Upper lobe of left lung (tissue), 6 donors: Measurements from ENCODE around the gene COA8. TPM values are rescaled to one million over a fixed set of nuclear protein-coding genes. Genes with fewer than 3 reads are reported as not detected.

Experiments
- ATAC-seq, 2 donors: fragments of 200-7000 bp; cut with Tn5 transposase; one replicate each; pipeline ENCODE4 v1.9.1; 2022; ENCODE audit warnings: mild to moderate bottlenecking in 2 of 2, moderate library complexity in 2 of 2; ENCODE audit not compliant: low FRiP score in 2 of 2
- DNase-seq, 2 donors: peaks; one replicate each; pipeline ENCODE4 v3.0.0-alpha.2; 2019 to 2020
- H3K27ac ChIP-seq, 4 donors: fragments of 200-600 bp; sonication (generic); one replicate each; pipeline ENCODE4 v1.5.1; 2016 to 2019
- H3K27me3 ChIP-seq, 4 donors: fragments of 200-600 bp; sonication (generic); one replicate each; pipeline ENCODE4 v1.5.1; 2017 to 2019
- H3K36me3 ChIP-seq, 4 donors: fragments of 200-600 bp; sonication (generic); one replicate each; pipeline ENCODE4 v1.5.1; 2016 to 2019
- H3K4me1 ChIP-seq, 4 donors: fragments of 200-600 bp; sonication (generic); one replicate each; pipeline ENCODE4 v1.5.1; 2018 to 2019
- H3K4me3 ChIP-seq, 4 donors: fragments of 200-600 bp; sonication (generic); one replicate each; pipeline ENCODE4 v1.5.1; 2017 to 2019; ENCODE audit warnings: mild to moderate bottlenecking in 2 of 4, moderate library complexity in 1 of 4
- H3K9me3 ChIP-seq, 4 donors: fragments of 200-600 bp; sonication (generic); one replicate each; pipeline ENCODE4 v1.5.1; 2018 to 2019
- CTCF ChIP-seq, 6 experiments: fragments of 450-650 bp in 4 of 6; fragments of 200-600 bp in 2 of 6; sonication (generic) in 2 of 6; IDR thresholded peaks; one replicate each; pipeline ENCODE4 v1.5.1; 2016 to 2019; ENCODE audit warnings: antibody characterized with exemption in 6 of 6
- EP300 ChIP-seq, 4 donors: sonication (generic); formaldehyde crosslinking; IDR thresholded peaks; one replicate each; pipeline ENCODE4 v1.5.1; 2017; ENCODE audit warnings: antibody characterized with exemption in 4 of 4, control low read depth in 2 of 4
- POLR2A ChIP-seq, 4 donors: fragments of 450-650 bp; IDR thresholded peaks; one replicate each; pipeline ENCODE4 v1.5.1; 2016 to 2017; ENCODE audit warnings: antibody characterized with exemption in 4 of 4, mild to moderate bottlenecking in 2 of 4
- POLR2AphosphoS5 ChIP-seq, 2 donors: sonication (generic); formaldehyde crosslinking; IDR thresholded peaks; one replicate each; pipeline ENCODE4 v1.5.1; 2017; ENCODE audit warnings: antibody characterized with exemption in 2 of 2
- WGBS, 2 donors: methylation state at CpG; one replicate each; pipeline ENCODE4 v1.1.5; 2017 to 2018; 5-methylcytosine and 5-hydroxymethylcytosine counted together
- total RNA-seq, 6 donors: library from RNA; depleted of rRNA in 4 of 6; stranded (reverse); fragments of >200 nt in 4 of 6; gene quantifications; one replicate each; pipeline versions ENCODE4 v1.1.0 to v1.2.1, GENCODE V29; 2016 to 2021
- donor health status: DM: no; HTN: no; CAD: no; lungs with moderate emphysema.
- donor health status: DM: no; HTN: yes; CAD: no; lungs with severe emphysema.

COA8 gene
- total RNA-seq, 6 donors from 2014 or later, result 12.6 to 38.3 (median 28.6) TPM

GRCh38 chr14:103537175-103537990, 25.4 kb upstream of the COA8 start:
- ATAC-seq (no peak), DNase-seq (no peak)
- Histone ChIP-seq H3K36me3 (peaks cover 0 to 33% (median 16%) of the 10 kb centered on the region in 4 donors), H3K4me1 (peaks cover 24 to 36% (median 30%) of the 10 kb centered on the region in 4 donors), H3K9me3 (no peaks in the 10 kb centered on the region), H3K27me3 (no peaks in the 10 kb centered on the region), H3K27ac (peak overlapping the region in 1 of 4 donors; percentile 34), H3K4me3 (no peak overlapping the region)
- WGBS, 2 donors, result 77 to 79% methylated on average over 13 to 15 of the region's 18 CpGs
- TF ChIP-seq EP300 (IDR thresholded peaks at IDR 0.05), result no peak
- no peak for TF ChIP-seq CTCF (IDR thresholded peaks at IDR 0.05)
- TF ChIP-seq POLR2AphosphoS5 (IDR thresholded peaks at IDR 0.05), result no peak
- TF ChIP-seq POLR2A (IDR thresholded peaks at IDR 0.05), result no peak

DNA sequence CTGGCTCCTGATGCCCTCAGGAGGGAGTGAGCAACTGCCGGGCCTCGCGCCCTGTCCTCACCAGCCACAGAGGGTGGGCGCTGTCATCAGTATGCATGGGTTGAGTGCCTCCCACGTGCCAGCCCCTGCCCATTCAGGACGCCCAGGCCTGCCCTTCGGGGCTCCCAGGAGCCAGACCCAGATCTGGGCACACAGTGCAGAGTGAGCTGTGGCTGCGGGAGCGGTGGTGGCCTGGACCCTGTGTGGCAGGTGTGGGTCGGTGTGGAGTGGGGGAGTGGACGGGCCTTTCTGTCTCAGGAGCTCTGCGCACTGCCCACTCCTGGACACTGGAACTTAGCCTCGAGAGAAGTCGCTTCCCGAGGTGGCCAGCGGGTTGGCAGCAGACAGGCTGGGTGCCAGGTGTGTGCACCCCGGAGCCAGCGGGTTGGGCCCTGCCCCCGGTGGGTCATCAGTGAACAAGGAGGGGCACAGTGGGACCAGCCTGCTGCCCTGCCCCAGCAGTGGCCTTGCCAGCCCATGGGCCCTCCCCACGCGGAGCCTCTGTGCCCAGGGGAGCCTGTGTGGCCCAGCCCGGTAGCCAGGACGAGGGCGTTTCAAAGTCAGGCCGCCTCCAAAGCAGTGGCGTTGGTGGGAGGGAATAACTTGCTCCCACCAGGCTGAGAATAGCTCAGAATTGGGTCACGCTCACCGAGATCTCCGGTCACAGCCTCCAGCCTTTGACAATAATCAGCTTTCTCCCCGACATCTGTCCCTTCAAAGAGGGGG, 24.3 kb upstream of the COA8 start:
- no peak for TF ChIP-seq POLR2AphosphoS5 (IDR thresholded peaks at IDR 0.05)
- no peak for TF ChIP-seq EP300 (IDR thresholded peaks at IDR 0.05)
- no peak for TF ChIP-seq POLR2A (IDR thresholded peaks at IDR 0.05)
- no peak for TF ChIP-seq CTCF (IDR thresholded peaks at IDR 0.05)
- H3K4me3 ChIP-seq, result no peak overlapping the region
- peaks cover 0 to 24% (median 11%) of the 10 kb centered on the region in 4 donors for H3K36me3 ChIP-seq
- no peaks in the 10 kb centered on the region for H3K9me3 ChIP-seq
- H3K27ac ChIP-seq, result peak overlapping the region; percentile 66 to 91 (median 78)
- peaks cover 35 to 47% (median 41%) of the 10 kb centered on the region in 4 donors for H3K4me1 ChIP-seq
- DNase-seq (peak in 1 of 2 donors; percentile 82), ATAC-seq (no peak)
- H3K27me3 ChIP-seq, result no peaks in the 10 kb centered on the region
- 34 to 65% methylated on average over 6 to 30 of the region's 30 CpGs for WGBS, 2 donors

DNA sequence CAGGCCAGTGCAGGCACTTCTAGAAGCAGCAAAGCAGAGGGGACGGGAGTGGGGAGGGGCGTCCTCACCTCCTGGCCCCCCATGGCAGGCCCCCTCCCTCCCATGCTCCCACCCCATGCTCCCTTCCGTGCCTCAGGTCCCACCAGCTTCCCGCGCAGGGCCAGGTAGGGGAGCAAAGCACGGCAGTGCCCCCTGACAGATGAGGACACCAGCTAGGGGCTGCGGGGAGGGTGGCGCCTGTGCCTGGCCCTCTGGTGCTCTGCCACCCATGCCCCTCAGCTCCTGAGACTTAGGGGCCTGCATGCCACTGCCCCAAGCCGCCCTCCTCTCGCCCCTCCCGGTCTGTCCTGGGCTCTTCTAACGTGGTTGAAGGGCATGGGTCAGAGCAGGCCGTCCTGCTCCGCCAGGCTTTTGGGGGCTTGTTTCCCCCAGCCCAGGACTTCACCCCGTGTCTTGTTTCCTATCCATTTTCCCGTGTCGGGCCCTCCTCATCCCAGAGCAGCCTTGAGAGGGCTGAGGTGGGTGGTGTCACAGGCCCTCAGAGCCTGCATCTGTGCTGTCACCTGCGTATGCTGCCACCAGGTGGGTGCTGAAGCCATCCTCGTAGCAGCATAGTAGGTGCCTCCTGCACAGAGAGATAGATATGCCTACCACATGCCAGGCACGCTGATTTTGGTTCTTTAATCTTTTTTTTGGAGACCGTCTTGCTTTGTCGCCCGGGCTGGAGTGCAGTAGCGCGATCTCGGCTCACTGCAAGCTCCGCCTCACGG, 23.5 kb upstream of the COA8 start:
- Histone ChIP-seq H3K27me3 (no peaks in the 10 kb centered on the region), H3K27ac (peak overlapping the region; percentile 66 to 91 (median 78)), H3K4me3 (no peak overlapping the region), H3K36me3 (peaks cover 0 to 17% (median 7%) of the 10 kb centered on the region in 4 donors), H3K9me3 (no peaks in the 10 kb centered on the region), H3K4me1 (peaks cover 42 to 54% (median 47%) of the 10 kb centered on the region in 4 donors)
- WGBS, 2 donors, result 69 to 72% methylated on average over 26 to 28 of the region's 28 CpGs
- DNase-seq (peak in 1 of 2 donors; percentile 75), ATAC-seq (no peak)
- no peak for TF ChIP-seq EP300 (IDR thresholded peaks at IDR 0.05)
- peak in 1 of 6 experiments; percentile 14 for TF ChIP-seq CTCF (IDR thresholded peaks at IDR 0.05)

DNA sequence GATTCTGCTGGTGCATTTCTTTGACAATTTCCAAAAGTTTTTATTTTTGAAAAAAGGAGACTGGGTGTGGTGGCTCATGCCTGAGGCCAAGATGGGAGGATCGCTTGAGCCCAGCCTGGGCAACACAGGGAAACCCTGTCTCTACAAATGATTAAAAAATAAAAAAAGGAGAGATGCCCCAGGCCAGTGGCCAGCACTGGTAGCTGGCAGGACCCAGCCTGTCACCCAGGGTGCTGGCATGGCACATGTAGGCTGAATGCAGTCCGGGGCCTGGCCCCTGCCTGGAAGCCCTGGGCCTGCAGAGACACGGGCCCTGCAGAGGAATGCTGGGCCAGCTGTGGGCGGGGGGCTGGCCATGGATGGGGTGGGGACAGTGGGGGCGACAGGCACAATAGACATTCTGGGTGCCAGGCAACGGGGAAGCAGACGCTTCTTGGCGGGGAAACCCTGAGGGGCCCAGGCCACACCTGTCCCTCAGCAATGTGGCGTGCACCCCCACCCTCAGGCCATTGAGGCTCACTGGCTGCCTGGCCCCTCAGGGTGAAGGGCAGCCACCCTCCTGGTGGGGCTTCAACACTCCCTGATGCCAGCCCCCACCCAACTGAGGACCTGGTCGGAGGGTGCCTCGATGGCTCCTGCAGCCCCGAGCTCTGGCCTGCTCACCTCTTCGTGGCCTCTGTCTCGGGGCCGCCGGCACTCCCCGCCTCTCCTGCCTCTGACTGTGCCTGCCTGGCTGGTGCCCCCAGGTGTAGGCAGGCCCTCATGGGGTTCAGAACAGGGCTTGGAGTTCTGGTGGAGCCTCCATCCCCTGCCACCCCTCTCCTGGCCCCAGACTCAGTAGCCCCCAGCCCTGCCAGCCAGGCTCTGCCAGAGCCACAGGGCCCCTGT, 21.7 kb upstream of the COA8 start:
- Histone ChIP-seq H3K27me3 (no peaks in the 10 kb centered on the region), H3K36me3 (no peaks in the 10 kb centered on the region), H3K4me1 (peaks cover 46 to 63% (median 49%) of the 10 kb centered on the region in 4 donors), H3K9me3 (no peaks in the 10 kb centered on the region), H3K27ac (peak overlapping the region; percentile 84 to 91 (median 88)), H3K4me3 (no peak overlapping the region)
- ATAC-seq (no peak), DNase-seq (peak in 1 of 2 donors; percentile 81)
- WGBS, 2 donors, result 30 to 69% methylated on average over 3 to 10 of the region's 17 CpGs
- no peak for TF ChIP-seq EP300 (IDR thresholded peaks at IDR 0.05)
- TF ChIP-seq POLR2A (IDR thresholded peaks at IDR 0.05), result no peak
- no peak for TF ChIP-seq CTCF (IDR thresholded peaks at IDR 0.05)
